Panc1 (cell line): ENCODE measurements around the gene PLA2G1B. TPM values are rescaled to one million over a fixed set of nuclear protein-coding genes. Genes with fewer than 3 reads are reported as not detected.

Experiments
- ATAC-seq: fragments of 200-7000 bp; cut with Tn5 transposase; 2 replicates; pipeline ENCODE4 v1.9.1; 2020; ENCODE audit warnings: mild to moderate bottlenecking, moderate library complexity
- BruUV-seq: library from RNA; stranded (reverse); fragments of 400-500 nt; replicated peaks from 2 replicates; lab custom pipeline; 2021; lab: Mats Ljungman, UMichigan
- CTCF ChIA-PET: fragments of 300-600 bp; sonication (Branson Sonifier 250); formaldehyde crosslinking; loops from one replicate; lab custom pipeline; 2022; ENCODE audit warnings: antibody characterized with exemption; lab: Charles Lee
- POLR2A ChIA-PET: fragments of 300-600 bp; sonication (Branson Sonifier 250); formaldehyde crosslinking; loops from one replicate; lab custom pipeline; 2022; ENCODE audit warnings: antibody characterized with exemption; lab: Charles Lee
- DNase-seq: peaks from one replicate; pipeline ENCODE4 v3.0.0-alpha.2; 2010; ENCODE audit warnings: low read depth, low spot score
- H3K27ac ChIP-seq: 2 replicates; pipeline ENCODE4 v1.5.1; 2011; ENCODE audit warnings: mild to moderate bottlenecking, low read length, inconsistent platforms
- H3K27me3 ChIP-seq: fragments of 200-500 bp; sonication (Bioruptor generic); 2 replicates; pipeline ENCODE4 v1.6.0; 2014; ENCODE audit warnings: low read length, inconsistent platforms; ENCODE audit not compliant: control insufficient read depth, insufficient read depth
- H3K36me3 ChIP-seq: fragments of 200-500 bp; sonication (Bioruptor generic); 2 replicates; pipeline ENCODE4 v1.5.1; 2014; ENCODE audit warnings: inconsistent platforms, mild to moderate bottlenecking, low read length, moderate library complexity; ENCODE audit not compliant: control insufficient read depth, insufficient read depth
- H3K4me1 ChIP-seq: 2 replicates; pipeline ENCODE4 v1.5.1; 2011; ENCODE audit warnings: inconsistent platforms, mild to moderate bottlenecking, low read length, moderate library complexity; ENCODE audit not compliant: control insufficient read depth, insufficient read depth
- H3K4me3 ChIP-seq, 2 experiments: 2 replicates each; pipeline ENCODE4 v1.5.1; 2011 to 2012; ENCODE audit warnings: low read depth in 2 of 2, low read length in 2 of 2, mild to moderate bottlenecking in 2 of 2, inconsistent platforms in 1 of 2, moderate library complexity in 1 of 2
- H3K9me3 ChIP-seq: fragments of 200-500 bp; sonication (Bioruptor generic); 2 replicates; pipeline ENCODE4 v1.5.1; 2014; ENCODE audit warnings: low read depth, mild to moderate bottlenecking, inconsistent platforms, low read length, moderate library complexity; ENCODE audit not compliant: control insufficient read depth, insufficient read depth
- CTCF ChIP-seq: fragments of 450-650 bp; IDR thresholded peaks from 2 replicates; pipeline ENCODE4 v1.5.1; 2017; ENCODE audit warnings: mild to moderate bottlenecking
- POLR2AphosphoS5 ChIP-seq: IDR thresholded peaks from 2 replicates; pipeline ENCODE4 v1.6.1; 2012; ENCODE audit warnings: mild to moderate bottlenecking, low read depth, low read length, moderate library complexity
- REST ChIP-seq, 2 experiments: IDR thresholded peaks; 2 replicates each; pipeline ENCODE4 v1.6.1; 2011 to 2012; ENCODE audit warnings: low read depth in 2 of 2, control low read depth in 1 of 2, low read length in 1 of 2, mild to moderate bottlenecking in 1 of 2, moderate library complexity in 1 of 2; ENCODE audit not compliant: insufficient read depth in 1 of 2
- SIN3A ChIP-seq: IDR thresholded peaks from 2 replicates; pipeline ENCODE4 v1.6.1; 2012; ENCODE audit warnings: low read depth, mild to moderate bottlenecking, low read length, moderate library complexity, borderline replicate concordance; ENCODE audit not compliant: insufficient read depth
- TCF7L2 ChIP-seq: IDR thresholded peaks from 2 replicates; pipeline ENCODE4 v1.6.1; 2011; ENCODE audit warnings: mild to moderate bottlenecking, low read depth, low read length, inconsistent platforms
- in situ Hi-C: cut with HindIII; loops from 2 replicates; pipeline ENCODE4 v1.10.0; 2016; ENCODE audit warnings: low sequenced_read_pairs, low pct_unique_long_range_greater_than_20kb
- intact Hi-C: fragments of 100-400 bp; cut with micrococcal nuclease; formaldehyde crosslinking; loops from one replicate; pipeline ENCODE4 v1.10.0; 2022; ENCODE audit not compliant: unreplicated experiment
- total RNA-seq: library from RNA; stranded (reverse); gene quantifications from one replicate; pipeline ENCODE4 v1.2.1, GENCODE V29; 2021; ENCODE audit not compliant: unreplicated experiment

PLA2G1B gene
- total RNA-seq, 1 experiment from 2014 or later = 0.69 TPM

GRCh38 chr12:120367233-120367923 is 39.8 kb upstream of the PLA2G1B start:
- BruUV-seq = no TSS peak
- ChIA-PET POLR2A (interaction anchor here (0.6 kb wide), 1 partner anchor 161 kb away, joined by 7 read pairs; the partner anchor contains the start of gene COQ5), CTCF (interaction anchor here (0.6 to 1.6 kb wide), 7 partner anchors 8 to 38 kb away, joined by 4 to 8 read pairs (median 6); no protein-coding TSS in a partner anchor)
- in situ Hi-C loops = no loop called here
- H3K27me3 ChIP-seq = peaks cover 16% of the 10 kb centered on the region
- no peaks in the 10 kb centered on the region; the same call in 1 of the 2 replicates for H3K36me3 ChIP-seq
- peak overlapping the region in 1 of 2 experiments; percentile 42; a peak in 2 of 4 replicates for H3K4me3 ChIP-seq
- no peak overlapping the region for H3K27ac ChIP-seq
- DNase-seq (no peak), ATAC-seq (no peak)
- TF ChIP-seq CTCF (peak; percentile 81), SIN3A (no peak)
- no peaks in the 10 kb centered on the region for H3K9me3 ChIP-seq
- H3K4me1 ChIP-seq = peaks cover 13% of the 10 kb centered on the region
- intact Hi-C loops = no loop called here

- Histone ChIP-seq H3K27me3 (peaks cover 16% of the 10 kb centered on the region), H3K27ac (no peak overlapping the region), H3K4me3 (no peak overlapping the region), H3K9me3 (no peaks in the 10 kb centered on the region), H3K4me1 (peaks cover 13% of the 10 kb centered on the region), H3K36me3 (no peaks in the 10 kb centered on the region; the same call in 1 of the 2 replicates)
- ChIA-PET POLR2A (interaction anchor here (0.6 kb wide), 1 partner anchor 162 kb away, joined by 7 read pairs; the partner anchor contains the start of gene COQ5), CTCF (interaction anchor here (0.6 to 1.6 kb wide), 7 partner anchors 8 to 35 kb away, joined by 4 to 8 read pairs (median 6); no protein-coding TSS in a partner anchor)
- no TSS peak for BruUV-seq
- intact Hi-C loops = no loop called here
- ATAC-seq (no peak), DNase-seq (no peak)
- no peak for TF ChIP-seq REST (IDR thresholded peaks at IDR 0.05; ENCODE audit: insufficient read depth in 1 of 2, low read depth in 2 of 2, low read length in 1 of 2)
- no peak for TF ChIP-seq CTCF
- TF ChIP-seq POLR2AphosphoS5 = no peak
- TF ChIP-seq TCF7L2 = no peak
- TF ChIP-seq SIN3A = no peak
- in situ Hi-C loops = no loop called here
Observed at GRCh38 chr12:120366845-120367232, 39.3 kb upstream of the PLA2G1B start.
